Keratinocyte (primary cell): ENCODE measurements around the gene LDLRAD4.

Source experiments
- CTCF ChIP-seq, 3 experiments: IDR thresholded peaks in 1 of 3; conservative IDR thresholded peaks in 1 of 3; optimal IDR thresholded peaks in 1 of 3; 2 replicates in 2 of 3; 3 replicates in 1 of 3; pipeline versions ENCODE3 to v1.5.1; 2011; ENCODE audit warnings: low read length in 3 of 3, mild to moderate bottlenecking in 3 of 3, moderate library complexity in 2 of 3, control low read depth in 1 of 3, inconsistent platforms in 1 of 3; ENCODE audit not compliant: insufficient read depth in 2 of 3; ENCODE audit errors: extremely low read depth in 1 of 3
- EZH2 ChIP-seq: IDR thresholded peaks from one replicate; pipeline ENCODE4 v1.6.1; 2012; ENCODE audit warnings: inconsistent platforms, mild to moderate bottlenecking, low read length, moderate library complexity

- no peak for TF ChIP-seq CTCF (optimal IDR thresholded peaks at IDR 0.05 in 1 of 3, IDR thresholded peaks at IDR 0.05 in 1 of 3, conservative IDR thresholded peaks at IDR 0.05 in 1 of 3; ENCODE audit: extremely low read depth in 1 of 3, insufficient read depth in 2 of 3, low read length in 3 of 3)
- TF ChIP-seq EZH2: no peak
Observed at GRCh38 chr18:13485604-13486003, 267.0 kb downstream of the LDLRAD4 start.
